ENCODE measurements around the gene NIPSNAP2.
A peak's percentile ranks its signal among the peaks of the same experiment; 100 is the strongest.
"Not testable (repeated sequence)": the region's sequence is repeated elsewhere in the genome, so short reads cannot be mapped to it uniquely, and the experiment has no call there.

The NIPSNAP2 gene

DNA sequence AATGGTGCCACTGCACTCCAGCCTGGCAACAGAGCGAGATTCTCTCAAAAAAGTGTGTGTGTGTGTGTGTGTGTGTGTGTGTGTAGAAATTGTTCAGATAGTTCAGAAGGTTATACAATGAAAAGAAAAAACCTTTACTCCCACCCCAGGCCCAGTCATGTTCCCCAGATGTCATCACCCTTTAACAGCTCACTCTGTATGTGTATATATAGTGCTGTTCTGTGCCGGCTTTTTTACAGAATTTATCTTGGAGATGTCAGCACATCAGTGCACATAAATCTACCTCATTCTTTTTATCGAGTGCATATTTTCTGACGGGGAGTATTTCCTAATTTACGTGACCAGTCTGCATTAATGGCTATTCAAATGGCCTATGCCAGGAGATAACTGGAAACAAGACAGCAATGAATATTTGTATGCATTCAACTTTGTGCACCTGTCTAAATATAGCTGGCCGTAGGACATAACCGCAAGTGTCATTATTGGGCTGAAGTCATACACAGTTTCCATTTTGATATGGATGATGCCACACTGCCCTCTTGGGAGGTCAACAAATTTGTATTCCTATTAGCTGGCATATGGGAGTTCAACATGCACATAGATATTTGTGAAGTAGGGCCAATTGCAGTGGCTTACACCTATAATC lies 11.7 kb downstream of the NIPSNAP2 start:
- no peak for DNase-seq (ENCODE audit: low spot score)

DNA sequence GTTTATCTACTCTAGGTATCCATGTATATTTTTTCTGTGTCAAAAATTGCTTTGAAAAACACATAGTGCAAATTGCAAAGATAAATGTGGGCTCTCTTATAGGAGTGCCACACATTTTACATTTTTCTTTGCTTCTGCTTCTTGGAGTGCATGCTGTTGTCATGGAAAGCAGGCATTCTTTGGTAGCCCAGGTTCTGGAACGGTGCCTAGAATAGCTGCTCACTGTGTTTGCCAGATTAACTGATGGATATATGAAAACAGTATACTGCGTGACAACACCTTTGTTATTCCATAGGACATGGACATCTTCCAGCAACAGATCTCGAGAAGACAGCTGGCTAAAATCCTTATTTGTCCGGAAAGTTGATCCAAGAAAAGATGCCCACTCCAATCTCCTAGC lies 13.4 kb downstream of the NIPSNAP2 start:
- DNase-seq (ENCODE audit: low spot score): no peak

DNA sequence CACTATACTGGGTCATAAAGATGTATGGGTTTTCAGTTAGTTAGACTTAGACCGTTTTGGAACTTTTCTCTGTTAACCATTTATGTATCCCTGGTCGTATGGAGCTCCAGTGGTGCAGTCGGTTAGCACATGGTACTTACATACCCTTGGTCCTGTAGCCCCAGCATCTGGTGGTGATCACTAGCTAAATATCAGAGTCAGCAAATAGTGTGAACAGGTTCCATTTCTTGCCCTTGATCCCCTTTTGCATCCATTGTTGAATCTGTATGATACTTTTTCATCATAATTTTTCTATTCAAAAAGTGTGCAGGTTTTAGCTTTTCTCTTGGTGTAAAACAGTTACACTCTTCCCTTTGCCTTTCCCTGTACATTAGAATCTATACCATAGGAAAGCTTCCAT lies 15.9 kb downstream of the NIPSNAP2 start:
- DNase-seq (ENCODE audit: low spot score): no peak

DNA sequence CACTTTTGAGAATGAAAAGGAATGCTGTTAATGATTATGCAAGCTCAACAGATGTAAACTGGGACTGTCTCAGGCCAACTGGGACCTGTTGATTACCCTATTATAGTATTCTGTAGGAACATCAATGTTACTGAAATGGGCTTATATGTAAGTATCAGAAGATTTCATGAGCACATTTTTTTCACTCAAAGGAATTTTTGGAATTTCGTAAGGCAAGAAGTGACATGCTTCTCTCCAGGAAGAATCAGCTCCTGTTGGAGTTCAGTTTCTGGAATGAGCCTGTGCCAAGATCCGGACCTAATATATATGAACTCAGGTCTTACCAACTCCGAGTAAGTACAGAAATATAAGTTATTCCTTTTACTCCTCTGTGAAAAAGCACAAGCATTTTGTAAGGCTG lies 19.2 kb downstream of the NIPSNAP2 start:
- DNase-seq (ENCODE audit: low spot score): no peak

DNA sequence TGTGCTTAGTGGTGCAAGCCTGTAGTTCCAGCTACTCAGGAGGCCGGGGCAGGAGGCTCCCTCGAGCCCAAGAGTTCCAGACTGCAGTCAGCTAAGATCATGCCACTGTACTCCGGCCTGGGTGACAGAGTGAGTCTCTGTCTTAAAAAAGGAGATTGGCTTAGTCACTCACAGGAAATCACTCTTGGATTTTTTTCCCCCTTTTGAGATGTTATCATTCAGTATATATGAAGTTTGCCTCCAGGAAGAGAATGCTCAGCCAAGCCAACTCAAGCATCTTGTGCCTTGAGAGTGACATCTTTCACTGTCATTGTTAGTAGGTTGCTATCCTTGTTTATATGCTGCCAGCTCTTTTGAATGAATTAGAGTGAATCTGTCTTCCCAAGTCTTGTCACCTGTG lies 28.0 kb downstream of the NIPSNAP2 start:
- no peak for DNase-seq (ENCODE audit: low spot score)

DNA sequence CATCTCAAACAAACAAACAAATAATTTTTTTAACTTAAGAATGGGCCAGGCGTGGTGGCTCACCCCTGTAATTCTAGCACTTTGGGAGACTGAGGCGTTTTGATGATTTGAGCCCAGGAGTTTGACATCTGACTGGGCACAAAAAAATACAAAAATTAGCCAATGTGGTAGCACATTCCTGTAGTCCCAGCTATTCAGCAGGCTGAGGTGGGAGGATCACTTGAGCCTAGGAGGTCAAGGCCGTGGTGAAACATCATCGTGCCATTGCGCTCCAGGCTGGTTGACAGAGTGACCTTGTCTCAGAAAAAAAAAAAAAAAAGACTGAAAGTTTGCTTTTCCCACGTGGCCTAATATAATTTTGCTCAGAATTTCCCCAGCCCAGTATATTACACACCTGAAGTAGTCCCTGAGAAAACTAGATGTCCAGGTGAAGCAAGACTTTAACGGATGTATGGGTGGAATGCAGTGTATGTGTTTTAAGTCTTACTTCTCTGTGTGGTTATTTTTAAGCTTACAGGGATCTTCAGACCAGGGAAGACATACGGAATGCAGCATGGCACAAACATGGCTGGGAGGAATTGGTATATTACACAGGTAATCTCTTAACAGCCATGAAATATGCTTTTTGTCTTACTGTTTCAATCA lies 32.6 kb downstream of the NIPSNAP2 start:
- no peak for DNase-seq (ENCODE audit: low spot score)

DNA sequence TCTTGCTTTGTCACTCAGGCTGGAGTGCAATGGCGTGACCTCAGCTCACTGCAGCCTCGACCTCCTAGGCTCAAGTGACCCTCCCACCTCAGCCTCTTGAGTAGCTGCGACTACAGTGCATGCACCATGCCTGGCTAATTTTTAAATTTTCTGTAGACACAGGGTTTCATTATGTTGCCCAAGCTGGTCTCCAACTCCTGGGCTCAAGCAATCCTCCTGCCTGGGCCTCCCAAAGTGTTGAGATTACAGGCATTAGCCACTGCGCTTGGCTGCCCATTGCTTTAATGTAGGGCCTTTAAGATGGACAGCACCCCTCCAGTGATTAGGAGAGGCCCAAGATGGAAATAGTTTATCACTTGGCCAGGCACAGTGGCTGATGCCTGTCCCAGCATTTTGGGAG lies 39.4 kb downstream of the NIPSNAP2 start:
- DNase-seq (ENCODE audit: low spot score): no peak

DNA sequence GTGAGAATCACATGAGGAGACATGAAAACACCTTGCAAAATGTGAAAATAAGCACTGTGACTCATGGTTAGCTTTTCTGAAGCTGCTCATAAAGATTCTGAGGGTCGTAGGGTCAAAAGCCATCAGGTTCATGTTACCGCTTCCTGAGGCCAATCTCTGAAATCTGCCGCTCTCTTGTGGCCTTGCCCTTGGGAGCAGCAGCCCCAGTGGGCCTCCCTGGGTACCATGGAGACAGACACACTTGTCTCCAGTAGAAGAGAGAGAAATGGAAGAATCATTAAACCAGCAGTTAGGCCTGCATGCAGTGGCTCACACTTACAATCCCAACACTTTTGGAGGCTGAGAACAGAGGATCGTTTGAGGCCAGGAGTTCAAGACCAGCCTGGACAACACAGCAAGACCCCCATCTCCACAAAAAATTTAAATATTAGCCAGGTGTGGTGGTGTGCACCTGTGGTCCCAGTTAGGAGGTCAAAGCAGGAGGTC lies 42.8 kb downstream of the NIPSNAP2 start:
- DNase-seq (ENCODE audit: low spot score): no peak

DNA sequence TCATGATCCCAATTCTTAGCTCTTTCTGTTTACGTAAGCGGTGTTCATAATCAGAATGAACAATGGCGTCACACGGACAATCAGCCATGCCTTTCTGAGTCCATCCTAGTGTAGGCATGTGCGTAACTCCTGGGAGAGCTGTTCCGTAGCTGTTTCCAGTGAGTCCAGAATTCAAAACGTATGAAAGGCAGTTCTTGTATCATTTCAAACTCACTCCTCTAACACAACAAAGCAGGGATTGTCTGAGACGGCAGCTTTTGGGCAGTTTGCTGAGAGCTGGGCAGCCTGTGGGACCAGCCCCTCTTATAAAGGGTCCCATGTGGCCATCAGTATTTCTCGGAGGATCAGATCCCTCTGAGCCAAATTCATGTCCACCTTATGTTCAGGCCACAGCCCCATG lies 43.5 kb downstream of the NIPSNAP2 start:
- DNase-seq (ENCODE audit: low spot score): no peak

DNA sequence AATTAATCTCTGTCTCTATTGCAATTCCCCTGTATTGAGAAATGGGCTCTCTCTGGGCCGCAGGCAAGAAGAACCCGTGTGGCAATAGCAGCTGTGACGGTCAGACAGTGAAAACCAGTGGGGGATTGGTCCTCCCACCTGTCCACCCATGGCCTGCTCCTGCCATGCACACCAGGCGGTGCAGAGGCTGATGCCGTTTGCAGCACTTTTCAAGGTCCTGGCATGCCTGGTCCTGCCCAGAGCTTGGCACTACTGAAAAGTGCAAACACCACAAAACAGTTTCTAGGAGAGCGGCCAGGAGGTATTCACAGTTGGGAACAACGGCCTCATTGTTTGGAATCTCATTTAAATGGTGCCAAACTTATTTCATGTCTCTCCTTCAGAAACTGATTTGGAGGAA lies 45.3 kb downstream of the NIPSNAP2 start:
- no peak for DNase-seq (ENCODE audit: low spot score)

DNA sequence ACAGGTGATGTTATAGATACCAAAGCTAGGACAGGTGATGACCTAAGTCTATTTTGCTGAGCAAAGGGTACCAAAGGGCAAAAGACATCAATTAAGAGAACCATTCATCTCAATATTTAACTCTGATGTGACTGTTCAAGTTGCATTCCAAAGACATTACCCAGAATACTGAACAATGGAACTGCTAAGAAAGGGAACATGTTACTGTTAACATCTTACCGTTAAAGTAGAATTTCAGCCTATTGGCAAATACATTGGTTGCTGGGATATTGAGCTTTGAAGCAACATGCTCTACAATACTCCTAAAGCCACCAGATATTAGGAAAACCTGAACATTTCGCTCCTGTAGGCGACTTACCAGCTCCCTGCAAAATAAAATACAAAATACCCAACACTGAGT lies 52.6 kb downstream of the NIPSNAP2 start:
- not testable (repeated sequence) for DNase-seq (ENCODE audit: low spot score)

DNA sequence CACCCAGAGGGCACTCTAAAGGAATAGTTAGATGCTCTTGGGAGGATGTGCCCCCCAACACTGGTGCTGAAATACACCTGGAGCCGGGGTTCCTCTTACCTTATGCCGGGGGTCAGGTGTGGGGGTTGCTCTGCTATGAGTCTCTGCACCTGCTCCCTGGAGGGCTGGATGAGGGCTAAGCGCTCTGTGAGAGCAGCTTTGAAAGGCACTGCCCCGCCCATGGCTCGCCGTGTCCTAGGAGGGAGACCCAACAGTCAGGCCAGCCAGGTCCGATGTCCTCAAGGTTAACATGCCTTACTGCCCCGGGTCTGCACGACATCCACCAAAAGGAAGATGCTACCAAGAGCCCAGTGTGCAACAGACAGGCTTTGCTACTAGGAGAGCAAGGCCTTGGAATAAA lies 55.1 kb downstream of the NIPSNAP2 start:
- DNase-seq (ENCODE audit: low spot score): no peak

DNA sequence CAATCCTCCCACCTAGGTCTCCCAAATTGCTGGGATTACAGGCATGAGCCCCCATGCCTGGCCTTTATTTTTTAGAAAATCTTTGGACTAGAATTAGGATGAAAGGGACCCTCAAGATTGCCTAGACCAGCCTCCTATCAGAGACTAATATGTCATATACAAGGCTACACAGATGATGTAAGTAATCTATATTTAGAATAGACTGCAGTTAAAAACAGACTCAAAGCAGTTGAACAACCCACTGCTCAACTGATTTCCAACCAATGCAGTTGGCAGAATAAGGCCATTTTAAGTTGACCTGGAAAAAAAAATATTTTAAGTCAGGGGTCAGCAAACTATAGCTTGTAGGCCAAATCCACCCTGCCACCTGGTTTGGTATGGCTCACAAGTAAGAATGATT lies 59.1 kb downstream of the NIPSNAP2 start:
- no peak for DNase-seq (ENCODE audit: low spot score)

DNA sequence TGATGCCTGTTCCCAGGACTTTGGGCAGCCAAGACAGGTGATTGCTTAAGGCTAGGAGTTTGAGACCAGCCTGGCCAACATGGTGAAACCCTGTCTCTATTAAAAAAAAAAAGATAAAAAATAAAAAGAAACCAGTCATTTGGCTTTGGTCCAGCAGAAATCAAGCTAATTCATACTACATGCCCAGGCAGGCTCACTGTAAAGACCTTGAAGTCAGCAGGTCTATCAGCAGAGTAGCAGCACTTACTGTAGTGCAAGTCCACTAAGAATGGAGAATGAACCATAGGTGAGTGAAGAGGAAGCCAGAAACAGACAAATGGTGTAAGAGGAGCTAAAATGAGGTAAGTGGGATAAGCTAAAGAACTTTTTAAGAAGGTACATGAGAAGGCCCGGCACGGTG lies 62.2 kb downstream of the NIPSNAP2 start:
- DNase-seq (ENCODE audit: low spot score): no peak

DNA sequence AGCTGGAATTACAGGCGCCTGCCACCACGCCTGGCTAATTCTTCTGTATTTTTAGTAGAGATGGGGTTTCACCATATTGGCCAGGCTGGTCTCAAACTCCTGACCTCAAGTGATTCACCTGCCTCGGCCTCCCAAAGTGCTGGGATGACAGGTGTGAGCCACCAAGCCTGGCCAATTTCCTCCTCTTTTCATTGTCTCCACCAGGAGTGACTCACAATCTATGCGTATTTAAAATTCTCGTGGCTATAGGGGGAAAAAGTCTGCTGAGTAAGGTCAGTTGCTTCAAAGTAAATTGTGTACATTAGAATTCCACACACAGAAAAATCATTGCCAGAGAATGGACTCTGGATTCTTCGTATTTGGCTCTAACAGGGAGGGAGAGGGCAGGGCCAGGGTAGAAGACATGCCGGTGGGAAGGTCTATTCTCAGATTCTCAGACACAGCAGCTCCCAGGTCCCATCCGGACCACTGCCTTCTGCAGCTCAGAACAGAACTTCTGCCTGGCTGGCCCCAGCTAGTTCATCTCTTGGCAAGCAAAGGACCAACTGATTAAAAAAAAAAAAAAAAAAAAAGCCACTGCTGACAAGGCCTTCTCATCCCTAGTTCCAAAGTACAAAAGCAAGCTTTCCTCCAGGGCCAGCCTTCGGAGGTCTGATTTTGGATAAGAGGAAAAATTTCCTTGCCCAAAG lies 64.7 kb downstream of the NIPSNAP2 start:
- no peak for DNase-seq (ENCODE audit: low spot score)

DNA sequence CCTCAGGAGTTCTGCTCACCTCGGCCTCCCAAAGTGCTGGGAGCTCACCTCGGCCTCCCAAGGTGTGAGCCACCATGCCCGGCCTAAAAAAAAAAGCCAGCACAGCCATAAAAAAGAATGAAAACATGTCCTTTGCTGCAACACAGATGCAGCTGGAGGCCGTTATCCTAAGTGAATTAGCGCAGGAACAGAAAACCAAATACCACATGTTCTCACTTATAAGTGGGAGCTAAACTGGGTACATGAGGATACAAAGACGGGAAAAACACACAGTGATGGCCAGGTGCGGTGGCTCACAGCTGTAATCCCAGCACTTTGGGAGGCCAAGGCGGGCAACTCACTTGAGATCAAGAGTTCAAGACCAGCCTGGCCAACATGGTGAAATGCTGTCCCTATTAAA lies 66.0 kb downstream of the NIPSNAP2 start:
- DNase-seq (ENCODE audit: low spot score): no peak

DNA sequence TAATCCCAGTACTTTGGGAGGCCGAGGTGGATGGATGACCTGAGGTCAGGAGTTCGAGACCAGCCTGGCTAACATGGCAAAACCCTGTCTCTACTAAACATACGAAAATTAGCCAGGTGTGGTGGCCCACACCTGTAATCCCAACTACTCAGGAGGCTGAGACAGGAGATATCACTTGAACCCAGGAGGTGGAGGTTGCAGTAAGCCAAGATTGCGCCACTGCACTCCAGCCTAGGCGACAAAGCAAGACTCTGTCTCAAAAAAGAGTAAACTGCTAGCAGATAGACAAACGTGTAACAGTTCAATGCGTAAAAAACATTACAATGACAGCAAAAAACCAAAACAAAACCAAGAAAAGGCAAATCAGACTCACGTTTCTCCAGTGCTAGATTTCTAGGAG lies 67.2 kb downstream of the NIPSNAP2 start:
- DNase-seq (ENCODE audit: low spot score): not testable (repeated sequence)

DNA sequence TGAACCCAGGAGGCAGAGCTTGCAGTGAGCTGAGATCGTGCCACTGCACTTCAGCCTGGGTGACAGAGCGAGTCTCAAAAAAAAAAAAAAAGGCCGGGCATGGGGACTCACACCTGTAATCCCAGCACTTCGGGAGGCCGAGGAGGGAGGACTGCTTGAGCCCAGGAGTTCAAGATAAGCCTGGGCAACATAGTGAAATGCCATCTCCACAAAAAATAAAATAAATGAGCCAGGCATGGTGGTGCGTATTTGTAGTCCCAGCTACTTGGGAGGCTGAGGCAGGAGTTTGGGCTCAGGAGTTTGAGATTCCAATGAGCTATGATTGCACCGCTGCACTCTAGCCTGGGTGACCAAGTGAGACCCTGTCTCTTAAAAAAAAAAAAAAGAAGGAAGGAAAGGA lies 68.2 kb downstream of the NIPSNAP2 start:
- not testable (repeated sequence) for DNase-seq (ENCODE audit: low spot score)

DNA sequence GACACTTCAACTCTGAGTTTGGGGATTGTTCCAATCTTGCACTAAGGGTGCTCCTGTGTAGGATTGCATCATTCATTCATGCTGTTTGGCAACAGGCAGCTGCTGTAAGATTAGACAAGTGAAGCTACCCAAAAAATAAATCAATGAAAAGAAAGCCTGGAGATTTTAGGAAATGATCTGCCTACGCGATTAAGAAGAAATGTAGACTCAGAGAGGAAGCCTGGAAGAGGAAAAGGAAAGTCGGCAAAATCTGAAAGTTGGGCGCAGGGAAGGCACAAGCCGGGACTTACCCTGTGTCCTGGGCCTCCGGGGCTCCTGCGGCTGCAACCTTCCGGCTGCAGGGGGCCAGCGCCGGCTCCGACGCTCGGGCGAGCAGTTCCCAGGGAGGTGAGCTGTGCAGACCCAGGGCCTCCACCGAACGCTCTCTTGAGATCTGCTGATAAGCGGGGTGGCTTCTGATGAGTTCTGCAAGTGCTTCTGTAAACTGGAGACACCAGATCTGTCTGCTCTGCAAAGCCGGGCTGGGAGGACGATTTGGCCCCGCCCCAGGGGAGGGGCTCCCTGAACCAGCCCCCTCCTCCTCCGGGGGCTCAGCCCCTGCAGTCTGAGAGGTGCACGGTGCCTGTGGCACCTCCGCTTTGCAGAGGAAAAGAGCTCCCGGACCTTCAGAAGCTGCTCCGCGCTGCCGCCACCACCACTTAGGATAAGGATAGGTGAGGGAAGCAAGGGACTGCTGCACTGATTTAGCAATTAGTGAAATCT lies 69.5 kb downstream of the NIPSNAP2 start:
- peak; percentile 88 for DNase-seq (ENCODE audit: low spot score)

DNA sequence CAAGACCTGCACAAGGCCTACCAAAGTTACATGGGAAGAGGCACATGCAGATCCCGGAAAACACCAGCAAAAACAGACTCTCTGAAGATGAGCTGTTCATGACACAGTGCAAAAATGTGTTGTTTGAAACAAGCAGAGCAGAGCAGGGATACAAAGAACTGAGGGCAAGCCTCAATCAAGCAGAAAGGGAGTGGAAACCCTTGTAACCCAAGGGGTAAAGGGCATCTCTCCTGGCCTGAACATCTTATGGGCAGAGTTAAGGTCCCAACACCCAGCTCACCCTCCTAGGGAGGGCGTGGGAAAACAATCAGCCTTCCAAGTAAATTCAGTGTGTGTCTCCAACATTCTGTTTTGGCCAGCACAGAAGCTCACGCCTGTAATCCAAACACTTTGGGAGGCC lies 76.3 kb downstream of the NIPSNAP2 start:
- DNase-seq (ENCODE audit: low spot score): no peak

DNA sequence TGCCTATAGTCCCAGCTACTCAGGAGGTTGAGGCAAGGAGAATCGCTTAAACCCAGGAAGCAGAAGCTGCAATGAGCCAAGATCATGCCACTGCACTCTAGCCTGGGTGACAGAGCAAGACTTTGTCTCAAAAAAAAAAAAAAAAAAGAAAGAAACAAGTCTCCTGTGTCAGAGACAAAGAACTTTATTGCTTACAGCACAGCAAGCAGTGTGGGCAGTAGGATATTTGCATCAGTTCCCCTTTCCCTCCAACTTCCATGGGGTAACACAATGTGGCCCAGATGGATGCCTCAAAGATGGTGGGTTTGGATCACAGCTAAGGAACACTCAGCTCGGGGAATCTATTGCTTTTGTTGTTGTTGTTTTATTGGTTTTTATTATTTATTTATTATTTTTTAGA lies 81.4 kb downstream of the NIPSNAP2 start:
- not testable (repeated sequence) for DNase-seq (ENCODE audit: low spot score)

DNA sequence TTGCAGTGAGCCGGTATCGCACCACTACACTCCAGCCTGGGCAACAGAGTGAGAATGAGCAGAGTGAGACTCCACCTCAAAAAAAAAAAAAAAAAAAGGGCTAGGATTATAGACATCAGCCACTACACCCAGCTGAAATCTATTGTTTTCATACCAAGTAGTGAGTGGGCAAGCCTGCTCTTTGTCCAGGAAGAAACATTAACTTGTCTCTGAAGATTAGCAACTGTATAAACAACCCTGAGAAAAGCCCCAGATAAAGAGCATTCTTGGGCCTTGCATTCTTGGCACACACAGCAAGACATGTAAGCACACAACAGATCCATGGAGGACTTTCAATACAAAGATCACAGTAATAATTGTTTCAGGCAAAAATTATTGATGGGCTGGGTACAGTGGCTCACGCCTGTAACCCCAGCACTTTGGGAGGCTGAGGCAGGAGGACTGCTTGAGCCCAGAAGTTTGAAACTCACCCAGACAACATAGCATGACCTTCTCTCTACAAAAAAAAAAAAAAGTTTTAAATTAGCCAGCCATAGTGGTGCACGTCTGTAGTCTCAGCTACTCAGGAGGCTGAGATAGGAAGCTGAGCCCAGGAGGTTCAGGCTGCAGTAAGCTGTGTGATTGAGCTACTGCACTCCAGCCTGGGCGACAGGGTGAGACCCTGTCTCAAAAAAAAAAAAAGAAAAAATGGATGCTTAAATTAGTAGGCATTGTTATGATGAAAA lies 82.5 kb downstream of the NIPSNAP2 start:
- DNase-seq (ENCODE audit: low spot score): no peak

Measured in ecto neural progenitor cell (in vitro differentiated cells).